Measurements from ENCODE around the gene MARCHF10.

MARCHF10 gene

GRCh38 chr17:62675260-62675659, 132.9 kb downstream of the MARCHF10 start:
- no peak for TF ChIP-seq Cebpa-rat (IDR thresholded peaks at IDR 0.05)

GRCh38 chr17:62674841-62675240, 133.3 kb downstream of the MARCHF10 start:
- TF ChIP-seq Cebpa-rat (IDR thresholded peaks at IDR 0.05) = no peak
- no peak overlapping the region for H3K4me2 ChIP-seq
- H3K4me1 ChIP-seq = peaks cover 5% of the 10 kb centered on the region; the same call in 1 of the 2 replicates
- H3K27ac ChIP-seq = peak overlapping the region; percentile 26; the same call in 1 of the 2 replicates
- H3K9ac ChIP-seq = no peak overlapping the region
- H3K36me3 ChIP-seq = peaks cover 93% of the 10 kb centered on the region
- no peaks in the 10 kb centered on the region for H3K27me3 ChIP-seq
- H4K20me1 ChIP-seq = 0 out of 2 replicates have a peak, but pooled peaks cover 8% of the 10 kb centered on the region
- H3K9me3 ChIP-seq = no peaks in the 10 kb centered on the region
- H3K4me3 ChIP-seq = no peak overlapping the region

More at GRCh38 chr17:62675260-62675659, 132.9 kb downstream of the MARCHF10 start:
- no peak overlapping the region for H3K4me3 ChIP-seq
- 0 out of 2 replicates have a peak overlapping the region, but pooled peaks have one; percentile 18 for H3K27ac ChIP-seq
- H3K9me3 ChIP-seq = no peaks in the 10 kb centered on the region
- 0 out of 2 replicates have a peak, but pooled peaks cover 8% of the 10 kb centered on the region for H4K20me1 ChIP-seq
- H3K4me2 ChIP-seq = no peak overlapping the region
- no peaks in the 10 kb centered on the region for H3K27me3 ChIP-seq
- H3K36me3 ChIP-seq = peaks cover 93% of the 10 kb centered on the region
- no peak overlapping the region for H3K9ac ChIP-seq
- H3K4me1 ChIP-seq = peaks cover 5% of the 10 kb centered on the region; the same call in 1 of the 2 replicates

- Histone ChIP-seq H3K36me3 (peaks cover 93% of the 10 kb centered on the region), H3K27me3 (no peaks in the 10 kb centered on the region), H3K27ac (peak overlapping the region; percentile 26; the same call in 1 of the 2 replicates), H3K4me1 (peaks cover 5% of the 10 kb centered on the region; the same call in 1 of the 2 replicates), H3K9me3 (no peaks in the 10 kb centered on the region), H4K20me1 (0 out of 2 replicates have a peak, but pooled peaks cover 8% of the 10 kb centered on the region), H3K9ac (peak overlapping the region; percentile 53), H3K4me2 (no peak overlapping the region), H3K4me3 (no peak overlapping the region)
- TF ChIP-seq Cebpa-rat (IDR thresholded peaks at IDR 0.05) = no peak
Measured at GRCh38 chr17:62674363-62674739, 133.8 kb downstream of the MARCHF10 start.

- no peaks in the 10 kb centered on the region for H3K27me3 ChIP-seq
- H3K4me1 ChIP-seq = peaks cover 5% of the 10 kb centered on the region; the same call in 1 of the 2 replicates
- 0 out of 2 replicates have a peak, but pooled peaks cover 8% of the 10 kb centered on the region for H4K20me1 ChIP-seq
- H3K4me3 ChIP-seq = no peak overlapping the region
- peak overlapping the region; percentile 53 for H3K9ac ChIP-seq
- H3K4me2 ChIP-seq = no peak overlapping the region
- H3K9me3 ChIP-seq = no peaks in the 10 kb centered on the region
- H3K27ac ChIP-seq = peak overlapping the region; percentile 26; the same call in 1 of the 2 replicates
- H3K36me3 ChIP-seq = peaks cover 92% of the 10 kb centered on the region
- no peak for TF ChIP-seq Cebpa-rat (IDR thresholded peaks at IDR 0.05)
Measured at GRCh38 chr17:62673614-62674362, 134.3 kb downstream of the MARCHF10 start.

- Histone ChIP-seq H3K4me1 (peaks cover 5% of the 10 kb centered on the region; the same call in 1 of the 2 replicates), H3K4me2 (no peak overlapping the region), H3K9me3 (no peaks in the 10 kb centered on the region), H4K20me1 (0 out of 2 replicates have a peak, but pooled peaks cover 8% of the 10 kb centered on the region), H3K27ac (no peak overlapping the region), H3K27me3 (no peaks in the 10 kb centered on the region), H3K9ac (no peak overlapping the region), H3K36me3 (peaks cover 92% of the 10 kb centered on the region), H3K4me3 (no peak overlapping the region)
- TF ChIP-seq Cebpa-rat (IDR thresholded peaks at IDR 0.05) = no peak
Measured at GRCh38 chr17:62672957-62673356, 135.2 kb downstream of the MARCHF10 start.

- TF ChIP-seq Cebpa-rat (IDR thresholded peaks at IDR 0.05) = no peak
- H3K4me3 ChIP-seq = no peak overlapping the region
- no peaks in the 10 kb centered on the region for H3K9me3 ChIP-seq
- no peak overlapping the region for H3K9ac ChIP-seq
- H3K36me3 ChIP-seq = peaks cover 92% of the 10 kb centered on the region
- H3K27ac ChIP-seq = no peak overlapping the region
- H3K4me1 ChIP-seq = peaks cover 5% of the 10 kb centered on the region; the same call in 1 of the 2 replicates
- H4K20me1 ChIP-seq = 0 out of 2 replicates have a peak, but pooled peaks cover 8% of the 10 kb centered on the region
- no peak overlapping the region for H3K4me2 ChIP-seq
- H3K27me3 ChIP-seq = no peaks in the 10 kb centered on the region
Measured at GRCh38 chr17:62671553-62671952, 136.6 kb downstream of the MARCHF10 start.

- no peaks in the 10 kb centered on the region for H3K27me3 ChIP-seq
- H3K36me3 ChIP-seq = peaks cover 91% of the 10 kb centered on the region
- H3K9me3 ChIP-seq = no peaks in the 10 kb centered on the region
- peaks cover 5% of the 10 kb centered on the region; the same call in 1 of the 2 replicates for H3K4me1 ChIP-seq
- H3K4me2 ChIP-seq = no peak overlapping the region
- no peak overlapping the region for H3K4me3 ChIP-seq
- H3K9ac ChIP-seq = no peak overlapping the region
- H4K20me1 ChIP-seq = 0 out of 2 replicates have a peak, but pooled peaks cover 8% of the 10 kb centered on the region
- H3K27ac ChIP-seq = no peak overlapping the region
- no peak for TF ChIP-seq Cebpa-rat (IDR thresholded peaks at IDR 0.05)
Measured at GRCh38 chr17:62670202-62670821, 137.8 kb downstream of the MARCHF10 start.

- Histone ChIP-seq H3K9ac (no peak overlapping the region), H3K27me3 (no peaks in the 10 kb centered on the region), H3K4me3 (no peak overlapping the region), H3K27ac (no peak overlapping the region), H4K20me1 (0 out of 2 replicates have a peak, but pooled peaks cover 8% of the 10 kb centered on the region), H3K9me3 (no peaks in the 10 kb centered on the region), H3K36me3 (peaks cover 79% of the 10 kb centered on the region), H3K4me1 (no peaks in the 10 kb centered on the region), H3K4me2 (no peak overlapping the region)
- TF ChIP-seq Cebpa-rat (IDR thresholded peaks at IDR 0.05) = no peak
Measured at GRCh38 chr17:62668091-62668804, 139.9 kb downstream of the MARCHF10 start.

GRCh38 chr17:62666801-62667591, 141.1 kb downstream of the MARCHF10 start:
- Histone ChIP-seq H3K27ac (no peak overlapping the region), H3K36me3 (peaks cover 71% of the 10 kb centered on the region), H4K20me1 (0 out of 2 replicates have a peak, but pooled peaks cover 8% of the 10 kb centered on the region), H3K27me3 (no peaks in the 10 kb centered on the region), H3K4me3 (no peak overlapping the region), H3K9me3 (no peaks in the 10 kb centered on the region), H3K4me1 (no peaks in the 10 kb centered on the region), H3K4me2 (no peak overlapping the region), H3K9ac (no peak overlapping the region)
- TF ChIP-seq Cebpa-rat (IDR thresholded peaks at IDR 0.05) = no peak

Data from BLaER1 (cell line).